PC-9 (cell line): ENCODE data around the gene RHEB.

Experiments
- EZH2 ChIP-seq: fragments of 200-600 bp; sonication (generic); IDR thresholded peaks from 2 replicates; pipeline ENCODE4 v1.8.0; 2017; ENCODE audit warnings: antibody characterized with exemption, low read depth
- TF ChIP-seq, protein P1 (sequence below): fragments of 200-600 bp; sonication (generic); conservative IDR thresholded peaks from 2 replicates; pipeline ENCODE4 v1.6.1; 2017; ENCODE audit warnings: mixed run types, antibody characterized with exemption, mild to moderate bottlenecking, moderate library complexity

DNA sequence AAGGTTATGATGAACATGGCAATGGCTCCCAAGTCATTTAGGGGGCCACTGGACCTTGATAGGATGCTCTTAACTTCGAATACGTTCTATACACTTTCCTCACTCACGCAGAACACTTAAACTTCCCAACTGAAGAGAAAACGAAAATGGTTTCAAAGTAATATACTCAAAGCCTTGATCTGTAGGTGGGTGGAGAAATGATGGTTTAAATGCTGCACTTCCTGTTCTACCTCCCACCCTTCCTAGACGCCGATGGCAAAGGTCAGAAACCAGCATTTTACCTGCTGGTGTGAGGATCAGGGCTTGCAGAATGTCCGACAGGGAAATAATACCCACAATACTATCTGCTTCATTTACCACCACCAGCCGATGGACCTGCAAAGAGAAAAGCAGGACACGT is 40.5 kb upstream of the RHEB start:
- TF ChIP-seq, protein P1, sequence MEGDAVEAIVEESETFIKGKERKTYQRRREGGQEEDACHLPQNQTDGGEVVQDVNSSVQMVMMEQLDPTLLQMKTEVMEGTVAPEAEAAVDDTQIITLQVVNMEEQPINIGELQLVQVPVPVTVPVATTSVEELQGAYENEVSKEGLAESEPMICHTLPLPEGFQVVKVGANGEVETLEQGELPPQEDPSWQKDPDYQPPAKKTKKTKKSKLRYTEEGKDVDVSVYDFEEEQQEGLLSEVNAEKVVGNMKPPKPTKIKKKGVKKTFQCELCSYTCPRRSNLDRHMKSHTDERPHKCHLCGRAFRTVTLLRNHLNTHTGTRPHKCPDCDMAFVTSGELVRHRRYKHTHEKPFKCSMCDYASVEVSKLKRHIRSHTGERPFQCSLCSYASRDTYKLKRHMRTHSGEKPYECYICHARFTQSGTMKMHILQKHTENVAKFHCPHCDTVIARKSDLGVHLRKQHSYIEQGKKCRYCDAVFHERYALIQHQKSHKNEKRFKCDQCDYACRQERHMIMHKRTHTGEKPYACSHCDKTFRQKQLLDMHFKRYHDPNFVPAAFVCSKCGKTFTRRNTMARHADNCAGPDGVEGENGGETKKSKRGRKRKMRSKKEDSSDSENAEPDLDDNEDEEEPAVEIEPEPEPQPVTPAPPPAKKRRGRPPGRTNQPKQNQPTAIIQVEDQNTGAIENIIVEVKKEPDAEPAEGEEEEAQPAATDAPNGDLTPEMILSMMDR = no peak
- TF ChIP-seq EZH2 = no peak
